ENCODE measurements around the gene RAB11FIP3.

DNA sequence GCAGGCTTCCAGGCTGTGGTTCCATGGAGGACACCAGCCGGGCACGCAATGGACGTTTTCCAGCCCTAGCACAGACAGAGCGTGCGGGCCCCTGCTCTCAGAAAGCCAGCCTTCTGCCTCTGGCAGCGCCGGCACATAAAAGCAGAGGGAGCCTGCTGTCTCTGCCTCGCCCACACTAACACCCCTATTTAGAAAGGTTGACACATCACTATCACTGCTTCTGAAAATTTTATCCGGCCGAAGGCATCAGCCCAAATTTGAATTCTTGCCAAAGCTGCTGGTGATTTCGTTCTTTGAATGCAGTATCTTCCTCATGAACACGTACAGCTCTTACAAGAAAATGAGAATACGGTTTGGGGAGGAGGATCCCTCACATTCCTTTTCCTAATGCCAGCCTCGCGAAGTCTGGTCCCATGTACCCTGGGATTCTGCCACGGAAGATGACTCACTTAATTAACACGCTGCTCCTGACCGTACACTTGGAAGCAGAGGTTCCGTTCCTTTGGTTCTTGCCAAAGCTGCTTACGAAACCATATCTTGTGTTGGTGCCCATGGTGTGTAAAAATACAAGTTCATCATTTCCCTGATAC lies 1.3 kb upstream of the RAB11FIP3 start:
- TF ChIP-seq, protein P1, sequence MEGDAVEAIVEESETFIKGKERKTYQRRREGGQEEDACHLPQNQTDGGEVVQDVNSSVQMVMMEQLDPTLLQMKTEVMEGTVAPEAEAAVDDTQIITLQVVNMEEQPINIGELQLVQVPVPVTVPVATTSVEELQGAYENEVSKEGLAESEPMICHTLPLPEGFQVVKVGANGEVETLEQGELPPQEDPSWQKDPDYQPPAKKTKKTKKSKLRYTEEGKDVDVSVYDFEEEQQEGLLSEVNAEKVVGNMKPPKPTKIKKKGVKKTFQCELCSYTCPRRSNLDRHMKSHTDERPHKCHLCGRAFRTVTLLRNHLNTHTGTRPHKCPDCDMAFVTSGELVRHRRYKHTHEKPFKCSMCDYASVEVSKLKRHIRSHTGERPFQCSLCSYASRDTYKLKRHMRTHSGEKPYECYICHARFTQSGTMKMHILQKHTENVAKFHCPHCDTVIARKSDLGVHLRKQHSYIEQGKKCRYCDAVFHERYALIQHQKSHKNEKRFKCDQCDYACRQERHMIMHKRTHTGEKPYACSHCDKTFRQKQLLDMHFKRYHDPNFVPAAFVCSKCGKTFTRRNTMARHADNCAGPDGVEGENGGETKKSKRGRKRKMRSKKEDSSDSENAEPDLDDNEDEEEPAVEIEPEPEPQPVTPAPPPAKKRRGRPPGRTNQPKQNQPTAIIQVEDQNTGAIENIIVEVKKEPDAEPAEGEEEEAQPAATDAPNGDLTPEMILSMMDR (IDR thresholded peaks at IDR 0.05; ENCODE audit: low read length): no peak
- TF ChIP-seq EZH2 (optimal IDR thresholded peaks at IDR 0.05; ENCODE audit: low read depth, low read length): no peak
- TF ChIP-seq EZH2phosphoT487 (IDR thresholded peaks at IDR 0.05; ENCODE audit: low read length): no peak
